ENCODE data around the gene WWOX.

DNA sequence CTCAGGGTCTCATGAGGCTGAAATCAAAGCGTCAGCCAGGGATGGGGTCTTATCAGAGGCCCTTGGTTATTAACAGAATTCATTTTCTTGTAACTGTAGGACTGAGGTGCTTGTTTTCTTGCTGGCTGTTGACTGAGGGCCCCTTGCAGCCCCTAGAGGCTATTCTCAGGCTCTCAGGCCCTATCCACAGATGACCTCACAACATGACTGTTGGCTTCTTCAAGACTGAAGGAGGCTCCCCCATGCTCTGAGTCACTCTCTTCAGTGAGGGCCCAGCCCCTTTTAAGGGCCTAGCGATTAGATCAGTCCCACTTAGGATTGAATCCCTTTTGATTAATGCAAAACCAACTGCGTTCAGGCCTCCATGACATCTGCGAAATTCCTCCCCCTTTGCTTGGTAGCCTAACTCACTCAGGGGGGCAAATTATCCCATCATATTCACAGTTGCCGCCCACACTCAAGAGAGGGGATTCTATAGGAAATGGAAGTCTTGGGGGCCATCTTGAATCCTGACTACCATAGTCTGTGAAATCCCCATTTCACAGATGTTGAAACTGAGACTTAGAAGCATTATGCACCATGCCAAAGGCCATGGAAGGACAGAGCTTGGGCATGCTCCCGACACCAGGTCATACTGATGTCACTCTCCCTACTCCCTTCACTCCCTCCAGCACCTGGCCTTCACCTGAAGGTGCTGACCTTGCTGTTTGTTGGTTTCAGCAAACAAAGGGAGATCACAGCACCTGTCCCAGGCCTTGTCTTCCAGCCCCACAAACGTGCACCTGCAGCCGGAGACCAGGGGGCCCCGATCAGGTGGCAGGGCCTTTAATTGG is 908.8 kb downstream of the WWOX start:
- TF ChIP-seq, protein P1, sequence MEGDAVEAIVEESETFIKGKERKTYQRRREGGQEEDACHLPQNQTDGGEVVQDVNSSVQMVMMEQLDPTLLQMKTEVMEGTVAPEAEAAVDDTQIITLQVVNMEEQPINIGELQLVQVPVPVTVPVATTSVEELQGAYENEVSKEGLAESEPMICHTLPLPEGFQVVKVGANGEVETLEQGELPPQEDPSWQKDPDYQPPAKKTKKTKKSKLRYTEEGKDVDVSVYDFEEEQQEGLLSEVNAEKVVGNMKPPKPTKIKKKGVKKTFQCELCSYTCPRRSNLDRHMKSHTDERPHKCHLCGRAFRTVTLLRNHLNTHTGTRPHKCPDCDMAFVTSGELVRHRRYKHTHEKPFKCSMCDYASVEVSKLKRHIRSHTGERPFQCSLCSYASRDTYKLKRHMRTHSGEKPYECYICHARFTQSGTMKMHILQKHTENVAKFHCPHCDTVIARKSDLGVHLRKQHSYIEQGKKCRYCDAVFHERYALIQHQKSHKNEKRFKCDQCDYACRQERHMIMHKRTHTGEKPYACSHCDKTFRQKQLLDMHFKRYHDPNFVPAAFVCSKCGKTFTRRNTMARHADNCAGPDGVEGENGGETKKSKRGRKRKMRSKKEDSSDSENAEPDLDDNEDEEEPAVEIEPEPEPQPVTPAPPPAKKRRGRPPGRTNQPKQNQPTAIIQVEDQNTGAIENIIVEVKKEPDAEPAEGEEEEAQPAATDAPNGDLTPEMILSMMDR (IDR thresholded peaks at IDR 0.05; ENCODE audit: low read length): no peak
- TF ChIP-seq EZH2 (optimal IDR thresholded peaks at IDR 0.05; ENCODE audit: low read depth, low read length): no peak

Measured in MM.1S (cell line).